ENCODE measurements around the gene KCNJ12. TPM values are rescaled to one million over a fixed set of nuclear protein-coding genes. Genes with fewer than 3 reads are reported as not detected.

Gene KCNJ12
- total and polyA plus RNA-seq, 2 of the 13 experiments (the other 11 are each of a cell fraction or from before 2014, with no cell fraction given): not detected

- Histone ChIP-seq H3K4me3 (replicated peaks in 1 of 3; ENCODE audit: insufficient read depth in 1 of 3, low read depth in 2 of 3, low read length in 3 of 3) (no peak overlapping the region), H3K27ac (ENCODE audit: extremely low read length, insufficient read depth, low read length) (no peak overlapping the region), H3K9me3 (ENCODE audit: low read length) (no peaks in the 10 kb centered on the region), H3K36me3 (replicated peaks in 1 of 2; ENCODE audit: control insufficient read depth in 1 of 2, insufficient read depth in 2 of 2, low read length in 2 of 2) (no peaks in the 10 kb centered on the region), H3K27me3 (ENCODE audit: control insufficient read depth in 1 of 2, insufficient read depth in 2 of 2, low read length in 2 of 2) (peaks cover 1 to 40% of the 10 kb centered on the region in 2 experiments; a peak in 3 of 5 replicates), H3K9ac (ENCODE audit: insufficient read depth, low read depth, low read length) (no peak overlapping the region), H4K20me1 (ENCODE audit: insufficient read depth, low read length) (no peaks in the 10 kb centered on the region), H3K4me2 (ENCODE audit: low read depth, low read length) (no peak overlapping the region), H3K79me2 (ENCODE audit: insufficient read depth, low read length) (no peaks in the 10 kb centered on the region), H3K4me1 (ENCODE audit: insufficient read depth, low read length) (no peaks in the 10 kb centered on the region), H2AFZ (ENCODE audit: low read length) (no peak overlapping the region)
- WGBS (ENCODE audit: low lambda C conversion rate): 20% methylated on average over 2 of the region's 14 CpGs
- no peak for DNase-seq (ENCODE audit: low spot score)
- ATAC-seq: no peak
- POLR2A ChIA-PET: no interaction called here
- CTCF ChIA-PET (ENCODE audit: low intra/inter-chr PET ratio, low total read pairs): no interaction called here
- in situ Hi-C loops (cut with HindIII; ENCODE audit: extremely low pct_ligation_motif_present, low pct_unique_long_range_greater_than_20kb): no loop called here
- no peak for FAIRE-seq
- intact Hi-C loops (cut with micrococcal nuclease; ENCODE audit: unreplicated experiment): no loop called here
- no TSS peak for BruUV-seq (replicated peaks)
- TF ChIP-seq BCL3 (CRISPR knock-in tag; IDR thresholded peaks at IDR 0.05) (no peak), FUBP1 (CRISPR knock-in tag; IDR thresholded peaks at IDR 0.05; ENCODE audit: borderline replicate concordance) (no peak), BRF2 (CRISPR knock-in tag; IDR thresholded peaks at IDR 0.05) (no peak), CBX2 (IDR thresholded peaks at IDR 0.05; ENCODE audit: low read depth, low read length) (no peak), CBX2 (CRISPR knock-in tag; IDR thresholded peaks at IDR 0.05; ENCODE audit: low read depth) (no peak), HNF4A (CRISPR knock-in tag; IDR thresholded peaks at IDR 0.05) (no peak), ISX (CRISPR knock-in tag; conservative IDR thresholded peaks at IDR 0.05) (no peak), SIN3A (IDR thresholded peaks at IDR 0.05; ENCODE audit: borderline replicate concordance, low read depth, low read length) (no peak), SUZ12 (IDR thresholded peaks at IDR 0.05; ENCODE audit: low read depth, low read length) (no peak), ZNF746 (CRISPR knock-in tag; IDR thresholded peaks at IDR 0.05) (no peak), GLMP (CRISPR knock-in tag; IDR thresholded peaks at IDR 0.05; ENCODE audit: borderline replicate concordance) (no peak), ATF7 (IDR thresholded peaks at IDR 0.05) (no peak), ATF7 (CRISPR knock-in tag; IDR thresholded peaks at IDR 0.05) (no peak), ZNF576 (CRISPR knock-in tag; IDR thresholded peaks at IDR 0.05) (no peak), NFKBIZ (CRISPR knock-in tag; IDR thresholded peaks at IDR 0.05) (no peak), ZNF12 (CRISPR knock-in tag; IDR thresholded peaks at IDR 0.05) (no peak), ZNF460 (CRISPR knock-in tag; IDR thresholded peaks at IDR 0.05; ENCODE audit: borderline replicate concordance) (no peak), ZFP36 (IDR thresholded peaks at IDR 0.05; ENCODE audit: borderline replicate concordance, low read depth, low read length, partially characterized antibody) (no peak), ZNF770 (CRISPR knock-in tag; IDR thresholded peaks at IDR 0.05) (no peak)
Measured at GRCh38 chr17:21396237-21396636, 20.1 kb downstream of the KCNJ12 start.

All from HepG2 (cell line).